ENCODE results near the gene COG5.
"Not testable (repeated sequence)": the region's sequence is repeated elsewhere in the genome, so short reads cannot be mapped to it uniquely, and the experiment has no call there.

The COG5 gene

GRCh38 chr7:107544848-107545591, 18.7 kb downstream of the COG5 start:
- no peak overlapping the region for H3K4me3 ChIP-seq (ENCODE audit: low read depth, low read length)
- TF ChIP-seq, protein P1, sequence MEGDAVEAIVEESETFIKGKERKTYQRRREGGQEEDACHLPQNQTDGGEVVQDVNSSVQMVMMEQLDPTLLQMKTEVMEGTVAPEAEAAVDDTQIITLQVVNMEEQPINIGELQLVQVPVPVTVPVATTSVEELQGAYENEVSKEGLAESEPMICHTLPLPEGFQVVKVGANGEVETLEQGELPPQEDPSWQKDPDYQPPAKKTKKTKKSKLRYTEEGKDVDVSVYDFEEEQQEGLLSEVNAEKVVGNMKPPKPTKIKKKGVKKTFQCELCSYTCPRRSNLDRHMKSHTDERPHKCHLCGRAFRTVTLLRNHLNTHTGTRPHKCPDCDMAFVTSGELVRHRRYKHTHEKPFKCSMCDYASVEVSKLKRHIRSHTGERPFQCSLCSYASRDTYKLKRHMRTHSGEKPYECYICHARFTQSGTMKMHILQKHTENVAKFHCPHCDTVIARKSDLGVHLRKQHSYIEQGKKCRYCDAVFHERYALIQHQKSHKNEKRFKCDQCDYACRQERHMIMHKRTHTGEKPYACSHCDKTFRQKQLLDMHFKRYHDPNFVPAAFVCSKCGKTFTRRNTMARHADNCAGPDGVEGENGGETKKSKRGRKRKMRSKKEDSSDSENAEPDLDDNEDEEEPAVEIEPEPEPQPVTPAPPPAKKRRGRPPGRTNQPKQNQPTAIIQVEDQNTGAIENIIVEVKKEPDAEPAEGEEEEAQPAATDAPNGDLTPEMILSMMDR (IDR thresholded peaks at IDR 0.05; ENCODE audit: insufficient read depth, low read depth, low read length, missing control alignments) = no peak
- no peak for DNase-seq (ENCODE audit: low read depth)

DNA sequence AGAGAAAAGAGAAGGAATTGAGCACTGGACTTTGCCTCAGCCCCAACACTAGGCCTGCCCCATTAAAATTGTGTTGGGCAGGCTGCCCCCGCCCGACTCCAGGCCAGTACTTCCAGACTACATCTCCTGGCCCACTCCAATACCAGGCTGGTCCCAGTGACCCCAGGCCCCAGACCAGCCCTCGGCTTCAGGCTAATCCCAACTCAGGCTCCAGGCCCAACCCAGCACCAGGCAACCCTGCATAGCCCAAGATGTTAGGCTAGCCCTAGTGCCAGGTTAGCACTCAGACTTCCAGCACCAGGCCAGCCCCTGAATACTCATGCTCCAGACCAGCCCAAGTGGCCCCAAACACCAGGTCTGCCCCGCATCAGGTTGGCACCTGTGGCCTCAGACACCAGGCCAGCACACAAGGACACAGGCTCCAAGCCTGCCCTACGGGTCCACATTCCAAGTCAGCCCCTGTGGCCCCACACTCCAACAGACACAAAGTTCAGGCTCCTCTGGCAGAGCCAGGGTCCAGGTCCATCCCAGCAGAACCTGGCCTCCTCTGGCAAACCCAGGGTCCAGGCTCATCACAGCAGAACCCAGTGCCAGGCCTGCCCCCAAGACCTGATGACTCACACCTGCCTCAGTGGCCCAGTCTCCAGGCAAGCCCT, 20.3 kb downstream of the COG5 start:
- DNase-seq (ENCODE audit: low read depth) = no peak
- TF ChIP-seq, protein P1 (IDR thresholded peaks at IDR 0.05; ENCODE audit: insufficient read depth, low read depth, low read length, missing control alignments) = no peak
- no peak overlapping the region for H3K4me3 ChIP-seq (ENCODE audit: low read depth, low read length)

DNA sequence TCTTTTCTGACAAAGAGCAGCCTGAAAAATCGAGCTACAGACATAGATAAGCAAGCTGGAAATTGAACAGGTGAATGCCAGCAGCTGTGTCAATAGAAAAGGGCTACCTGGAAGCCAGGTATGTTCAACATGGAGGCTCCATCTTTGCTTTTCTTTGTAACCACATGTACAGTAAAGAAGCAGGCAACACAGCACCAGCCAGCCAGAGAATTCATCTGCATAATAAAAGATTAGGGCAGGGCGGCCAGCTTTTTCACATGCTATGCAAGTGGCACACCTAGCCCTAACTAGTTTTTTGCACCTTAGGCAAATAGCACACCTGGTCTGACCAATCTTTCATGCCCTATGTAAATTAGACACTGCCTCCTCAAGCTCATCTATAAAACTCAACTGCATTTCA, 25.7 kb downstream of the COG5 start:
- DNase-seq (ENCODE audit: low read depth) = no peak
- TF ChIP-seq, protein P1 (IDR thresholded peaks at IDR 0.05; ENCODE audit: insufficient read depth, low read depth, low read length, missing control alignments) = no peak
- H3K4me3 ChIP-seq (ENCODE audit: low read depth, low read length) = no peak overlapping the region

- not testable (repeated sequence) for H3K4me3 ChIP-seq (ENCODE audit: low read depth, low read length); DNase-seq (ENCODE audit: low read depth)
Measured at GRCh38 chr7:107537228-107537627, 26.5 kb downstream of the COG5 start.

DNA sequence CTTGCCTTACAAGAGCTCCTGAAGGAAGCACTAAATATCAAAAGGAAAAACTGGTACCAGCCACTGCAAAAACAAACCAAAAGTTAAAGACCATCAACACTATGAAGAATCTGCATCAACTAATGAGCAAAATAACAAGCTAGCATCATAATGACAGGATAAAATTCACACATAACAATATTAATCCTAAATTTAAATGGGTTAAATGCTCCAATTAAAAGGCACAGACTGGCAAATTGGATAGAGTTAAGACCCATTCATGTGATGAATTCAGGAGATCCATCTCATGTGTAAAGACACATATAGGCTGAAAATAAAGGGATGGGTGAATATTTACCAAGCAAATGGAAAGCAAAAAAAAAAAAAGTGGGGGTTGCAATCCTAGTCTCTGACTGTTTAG, 29.6 kb downstream of the COG5 start:
- DNase-seq (ENCODE audit: low read depth) = no peak
- no peak overlapping the region for H3K4me3 ChIP-seq (ENCODE audit: low read depth, low read length)
- TF ChIP-seq, protein P1 (IDR thresholded peaks at IDR 0.05; ENCODE audit: insufficient read depth, low read depth, low read length, missing control alignments) = no peak

GRCh38 chr7:107530751-107531150, 33.0 kb downstream of the COG5 start:
- H3K4me3 ChIP-seq (ENCODE audit: low read depth, low read length) = no peak overlapping the region
- TF ChIP-seq, protein P1 (IDR thresholded peaks at IDR 0.05; ENCODE audit: insufficient read depth, low read depth, low read length, missing control alignments) = no peak
- DNase-seq (ENCODE audit: low read depth) = no peak

- no peak overlapping the region for H3K4me3 ChIP-seq (ENCODE audit: low read depth, low read length)
- TF ChIP-seq, protein P1 (IDR thresholded peaks at IDR 0.05; ENCODE audit: insufficient read depth, low read depth, low read length, missing control alignments) = no peak
- DNase-seq (ENCODE audit: low read depth) = no peak
Measured at GRCh38 chr7:107528461-107528860, 35.3 kb downstream of the COG5 start.

All from GM12865 (cell line).